Stimulated activated CD8-positive, alpha-beta memory T cell treated with anti-CD3 and anti-CD28 coated beads, Interleukin-2, amount 100 ng/mL, for 48 hours (primary cell): Measurements from ENCODE around the gene TNS3.

Experiments
- DNase-seq, 2 donors: peaks; one replicate each; pipeline ENCODE4 v3.0.0-alpha.2; 2020; ENCODE audit warnings: low read depth in 2 of 2

TNS3 gene

DNA sequence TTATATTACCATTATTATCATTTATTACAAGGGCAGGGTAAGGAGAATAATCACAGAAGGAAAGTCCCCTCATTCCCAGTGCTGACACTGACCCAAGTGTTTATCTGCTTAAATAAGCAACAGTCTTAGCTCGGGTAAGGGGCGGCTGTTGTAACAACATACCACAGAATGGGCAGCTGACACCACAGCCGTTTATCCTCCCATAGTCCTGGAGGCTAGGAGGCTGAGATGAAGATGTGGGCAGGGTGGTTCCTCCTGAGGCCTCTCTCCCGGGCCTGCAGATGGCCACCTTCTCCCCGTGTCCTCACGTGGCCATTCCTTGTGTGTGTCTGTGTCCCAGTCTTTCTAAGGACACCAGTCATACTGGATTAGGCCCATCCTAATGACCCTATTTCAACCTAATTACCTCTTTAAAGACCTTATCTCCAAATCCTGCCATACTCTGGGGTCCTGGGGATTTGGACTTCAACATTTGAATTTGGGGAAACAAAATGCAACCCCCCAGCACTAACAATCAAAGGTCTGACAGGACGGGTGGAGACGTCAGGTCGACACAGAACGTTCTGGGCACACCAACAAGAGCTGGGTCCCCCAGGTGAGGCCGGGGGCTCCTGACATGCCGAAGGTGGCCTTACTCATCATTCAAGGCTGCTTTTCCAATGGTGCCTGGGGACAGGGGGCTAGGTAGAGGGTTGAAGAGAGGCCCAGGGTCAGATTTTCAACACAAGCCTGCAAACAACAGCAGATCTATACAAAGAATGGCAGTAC is 93.5 kb downstream of the TNS3 start:
- no peak for DNase-seq

DNA sequence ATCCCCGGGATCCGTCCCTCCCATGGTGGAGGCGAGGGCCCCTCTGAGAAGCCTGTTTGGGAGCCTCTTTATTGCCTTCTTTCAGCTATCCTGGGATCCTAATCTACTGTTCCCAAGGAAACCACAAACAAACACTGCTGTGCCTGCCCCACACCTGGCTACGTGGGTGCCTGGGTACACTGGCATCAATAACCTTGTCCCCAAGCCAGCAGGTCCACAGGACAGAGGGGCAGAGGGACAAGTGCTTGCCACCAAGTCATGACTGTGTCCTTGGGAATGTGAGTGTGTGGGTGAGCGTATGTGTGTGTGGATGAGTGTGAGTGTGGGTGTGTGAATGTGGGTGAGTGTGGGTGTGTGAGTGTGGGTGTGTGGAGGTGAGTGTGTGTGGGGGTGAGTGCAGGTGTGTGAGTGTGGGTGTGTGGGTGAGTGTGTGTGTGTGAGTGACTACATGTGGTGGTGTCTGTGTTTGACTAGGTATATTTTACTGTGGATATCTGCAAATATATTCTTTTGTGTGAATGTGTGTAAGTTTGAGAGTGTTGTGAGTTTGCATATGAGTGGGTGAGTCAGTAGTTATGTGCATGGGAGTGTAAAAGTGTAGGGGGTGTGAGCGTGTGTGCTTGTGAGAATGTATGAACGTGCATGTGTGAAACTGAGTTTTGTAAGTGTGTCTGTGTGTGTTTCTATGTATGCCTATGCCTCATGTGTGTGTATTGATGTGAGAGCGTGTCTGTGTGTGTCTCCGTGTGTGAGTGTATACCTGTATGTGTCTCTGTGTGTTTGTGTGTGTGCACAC is 96.1 kb downstream of the TNS3 start:
- DNase-seq: no peak

- DNase-seq: no peak
Observed at GRCh38 chr7:47484923-47485639, 96.8 kb downstream of the TNS3 start.

GRCh38 chr7:47484457-47484856 is 97.5 kb downstream of the TNS3 start:
- no peak for DNase-seq

- no peak for DNase-seq
Observed at GRCh38 chr7:47483604-47484273, 98.2 kb downstream of the TNS3 start.

DNA sequence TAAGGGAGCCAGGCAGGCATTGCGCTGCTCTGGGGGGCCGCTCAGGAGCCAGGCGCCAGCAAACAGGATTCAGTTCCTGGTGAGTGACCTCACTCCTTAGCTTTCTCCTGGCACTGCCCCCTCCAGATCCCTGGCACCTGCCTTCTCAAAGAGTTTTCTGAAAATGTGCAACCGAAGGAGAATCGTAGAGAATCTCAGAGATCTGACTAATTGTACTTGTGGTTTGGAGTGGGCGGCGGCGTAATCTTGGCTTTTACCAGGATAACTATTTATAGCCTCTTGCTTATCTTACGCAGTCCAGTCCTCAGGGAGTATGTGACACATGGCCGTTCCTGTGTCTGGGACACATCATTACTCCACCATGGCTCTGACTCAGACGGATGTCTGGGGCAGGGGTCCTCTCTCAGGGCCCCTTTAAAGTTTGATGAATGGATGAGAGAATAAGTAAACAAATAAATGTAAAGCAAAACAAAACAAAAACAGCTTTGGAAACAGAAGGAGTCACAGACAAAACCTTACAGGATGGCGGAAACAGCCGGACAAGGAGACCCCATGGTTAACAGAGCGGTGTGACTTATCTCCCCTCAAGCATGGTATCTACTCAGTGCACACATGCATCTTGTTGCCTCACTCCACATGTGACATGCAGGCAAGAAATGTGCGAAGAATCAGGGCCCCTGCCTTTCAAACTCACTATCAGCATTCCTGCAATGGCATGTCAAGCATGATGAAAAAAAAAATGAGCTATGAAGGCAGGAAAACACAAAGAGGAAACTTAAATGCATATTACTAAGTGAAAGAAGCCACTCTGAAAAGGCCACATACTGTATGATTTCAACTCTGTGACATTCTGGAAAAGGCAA is 99.7 kb downstream of the TNS3 start:
- DNase-seq: peak in 1 of 2 donors; percentile 21

GRCh38 chr7:47481541-47482012 is 100.3 kb downstream of the TNS3 start:
- no peak for DNase-seq

DNA sequence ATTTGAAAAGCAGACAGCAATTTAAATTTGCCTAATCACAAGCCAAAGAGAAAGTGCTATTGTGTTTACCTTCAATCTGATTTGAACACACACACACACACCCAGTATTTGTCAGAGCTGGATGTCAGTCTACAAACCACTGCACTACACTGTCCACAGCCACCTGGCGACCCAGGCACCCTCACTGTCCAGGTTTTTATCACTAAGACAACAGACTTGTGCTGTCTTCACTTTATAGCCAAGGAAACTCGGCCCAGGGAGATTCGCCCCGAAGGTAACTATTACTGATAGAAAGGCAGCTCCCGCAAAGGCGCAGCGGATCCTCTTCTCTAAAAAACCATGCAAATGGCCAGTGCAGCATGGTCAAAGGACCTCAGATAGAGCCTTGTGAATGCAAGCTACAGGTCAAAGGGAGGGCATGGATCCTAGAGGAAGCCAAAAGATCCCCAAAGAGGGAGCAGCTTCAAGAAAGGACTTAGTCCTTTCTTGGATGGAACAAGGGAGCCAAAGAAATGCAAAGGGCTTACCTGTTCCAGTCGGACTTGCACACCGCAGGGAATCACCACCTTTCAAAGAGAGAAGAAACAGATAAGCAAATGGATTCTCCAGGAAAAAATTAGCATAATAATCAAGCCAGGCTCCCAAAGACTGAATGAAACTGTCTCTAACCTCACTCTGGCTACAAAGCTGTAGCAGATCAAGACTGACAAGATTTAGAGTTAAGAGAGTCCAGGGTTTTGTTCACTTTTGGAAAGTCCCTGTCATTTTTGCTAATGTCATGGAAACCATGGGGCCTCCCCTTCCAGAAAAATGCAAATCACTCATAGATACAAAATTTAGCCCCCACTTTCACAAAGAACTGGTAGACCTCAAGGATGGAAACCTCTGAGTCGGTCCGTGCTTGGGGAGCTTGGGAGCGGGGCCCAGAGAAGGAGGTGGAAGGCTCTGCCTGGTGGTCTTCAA is 101.1 kb downstream of the TNS3 start:
- DNase-seq: no peak

- no peak for DNase-seq
Observed at GRCh38 chr7:47479821-47480575, 101.9 kb downstream of the TNS3 start.

GRCh38 chr7:47478926-47479711 is 102.8 kb downstream of the TNS3 start:
- DNase-seq: no peak

DNA sequence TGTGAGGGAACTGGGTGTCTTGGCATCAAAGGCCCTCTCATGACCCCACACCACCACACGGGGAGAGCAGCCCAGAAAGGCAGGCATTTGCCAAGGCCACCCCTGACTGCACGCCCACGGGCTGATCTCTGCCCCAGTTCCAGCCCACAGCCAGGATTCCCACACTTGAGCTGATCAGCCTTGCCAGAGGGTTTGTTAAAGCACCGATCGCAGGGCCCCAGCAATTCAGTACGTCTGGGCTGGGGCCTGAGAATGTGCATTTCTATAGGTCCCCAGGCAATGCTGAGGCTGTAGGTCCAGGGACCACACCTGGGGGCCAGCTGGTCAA is 103.9 kb downstream of the TNS3 start:
- DNase-seq: no peak

GRCh38 chr7:47477191-47478016 is 104.5 kb downstream of the TNS3 start:
- no peak for DNase-seq

DNA sequence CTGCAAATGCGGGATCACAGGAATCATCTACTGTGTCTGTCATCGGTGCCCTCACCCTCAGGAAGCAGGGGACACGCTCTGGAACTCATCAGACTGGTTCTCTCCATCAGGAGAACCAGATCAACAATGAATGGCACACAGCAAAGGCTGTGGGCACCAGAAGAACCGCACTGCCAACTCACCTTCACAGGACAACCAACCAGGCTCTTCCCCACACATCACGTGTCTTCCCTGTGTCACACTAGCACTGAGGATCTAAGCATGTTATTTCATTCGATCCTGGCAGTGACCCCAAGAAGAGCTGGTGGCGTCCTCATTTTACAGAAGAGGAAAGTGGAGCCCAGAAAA is 106.1 kb downstream of the TNS3 start:
- DNase-seq: no peak

- DNase-seq: peak; percentile 6 to 16
Observed at GRCh38 chr7:47474937-47475879, 106.7 kb downstream of the TNS3 start.

DNA sequence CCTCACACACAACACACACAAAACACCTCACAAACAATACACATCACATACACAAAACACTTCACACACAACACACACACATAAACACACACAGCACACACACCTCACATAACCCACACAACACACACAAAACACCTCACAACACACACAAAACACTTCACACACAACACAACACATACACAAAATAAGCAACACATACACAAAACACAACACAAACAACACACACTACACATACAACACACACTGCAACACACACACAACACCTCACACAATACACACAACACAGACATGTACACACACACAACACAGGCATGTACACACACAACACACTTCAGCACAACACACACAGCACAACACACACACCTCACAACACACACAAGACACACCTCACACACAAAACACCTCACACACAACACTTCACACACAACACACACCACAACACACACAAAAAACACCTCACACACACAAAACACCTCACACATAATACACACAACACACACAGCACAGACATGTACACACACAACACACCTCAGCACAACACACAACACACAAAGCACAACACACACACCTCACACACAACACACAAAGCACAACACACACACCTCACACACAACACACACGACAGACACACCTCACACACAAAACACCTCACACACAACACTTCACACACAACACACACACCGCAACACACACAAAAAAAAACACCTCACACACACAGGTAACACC is 107.5 kb downstream of the TNS3 start:
- no peak for DNase-seq
